ENCODE measurements around the gene POC1A. TPM values are rescaled to one million over a fixed set of nuclear protein-coding genes. Genes with fewer than 3 reads are reported as not detected.

The POC1A gene
- total RNA-seq, result 4.0 and 4.7 TPM in 2 replicates

- DNase-seq (ENCODE audit: low read depth), result peak; percentile 96
- Histone ChIP-seq H3K27me3 (ENCODE audit: control insufficient read depth, insufficient read depth, low read length) (no peaks in the 10 kb centered on the region), H3K36me3 (ENCODE audit: control insufficient read depth, insufficient read depth, low read length) (no peaks in the 10 kb centered on the region), H3K4me3 (ENCODE audit: low read depth, low read length) (peak within 1 kb of the TSS; percentile 86)
- TF ChIP-seq CTCF (IDR thresholded peaks at IDR 0.05; ENCODE audit: insufficient read depth, low read length, poor library complexity, severe bottlenecking), result no peak
Observed at GRCh38 chr3:52154135-52155094, at the start of gene POC1A. Gene POC1A (minus strand): TSS chr3:52154423. CDS start chr3:52154372, 51 bp downstream.

- Histone ChIP-seq H3K4me3 (ENCODE audit: low read depth, low read length) (no peak overlapping the region), H3K36me3 (ENCODE audit: control insufficient read depth, insufficient read depth, low read length) (peaks cover 3% of the 10 kb centered on the region), H3K27me3 (ENCODE audit: control insufficient read depth, insufficient read depth, low read length) (no peaks in the 10 kb centered on the region)
- TF ChIP-seq CTCF (IDR thresholded peaks at IDR 0.05; ENCODE audit: insufficient read depth, low read length, poor library complexity, severe bottlenecking), result no peak
- DNase-seq (ENCODE audit: low read depth), result no peak
Observed at GRCh38 chr3:52203701-52204100, 49.5 kb upstream of the POC1A start.

GRCh38 chr3:52202384-52203077, 48.3 kb upstream of the POC1A start:
- Histone ChIP-seq H3K36me3 (ENCODE audit: control insufficient read depth, insufficient read depth, low read length) (peaks cover 3% of the 10 kb centered on the region), H3K4me3 (ENCODE audit: low read depth, low read length) (no peak overlapping the region), H3K27me3 (ENCODE audit: control insufficient read depth, insufficient read depth, low read length) (no peaks in the 10 kb centered on the region)
- no peak for TF ChIP-seq CTCF (IDR thresholded peaks at IDR 0.05; ENCODE audit: insufficient read depth, low read length, poor library complexity, severe bottlenecking)
- no peak for DNase-seq (ENCODE audit: low read depth)

GRCh38 chr3:52200981-52201679, 46.9 kb upstream of the POC1A start:
- Histone ChIP-seq H3K4me3 (ENCODE audit: low read depth, low read length) (no peak overlapping the region), H3K27me3 (ENCODE audit: control insufficient read depth, insufficient read depth, low read length) (no peaks in the 10 kb centered on the region), H3K36me3 (ENCODE audit: control insufficient read depth, insufficient read depth, low read length) (peaks cover 3% of the 10 kb centered on the region)
- no peak for DNase-seq (ENCODE audit: low read depth)
- no peak for TF ChIP-seq CTCF (IDR thresholded peaks at IDR 0.05; ENCODE audit: insufficient read depth, low read length, poor library complexity, severe bottlenecking)

GRCh38 chr3:52198643-52199608, 44.7 kb upstream of the POC1A start:
- DNase-seq (ENCODE audit: low read depth), result no peak
- no peak for TF ChIP-seq CTCF (IDR thresholded peaks at IDR 0.05; ENCODE audit: insufficient read depth, low read length, poor library complexity, severe bottlenecking)
- Histone ChIP-seq H3K36me3 (ENCODE audit: control insufficient read depth, insufficient read depth, low read length) (peaks cover 3% of the 10 kb centered on the region), H3K4me3 (ENCODE audit: low read depth, low read length) (peak overlapping the region; percentile 68), H3K27me3 (ENCODE audit: control insufficient read depth, insufficient read depth, low read length) (no peaks in the 10 kb centered on the region)
